GM21723 (cell line): ENCODE data around the gene SAFB2.

Experiments used
- ATAC-seq: cut with Tn5 transposase; IDR thresholded peaks from one replicate; pipeline ENCODE4 v1.9.1; 2021; ENCODE audit warnings: mild to moderate bottlenecking, moderate library complexity; ENCODE audit not compliant: unreplicated experiment

SAFB2 gene

GRCh38 chr19:5553892-5554291, 68.7 kb downstream of the SAFB2 start:
- no peak for ATAC-seq

GRCh38 chr19:5547881-5548280, 74.7 kb downstream of the SAFB2 start:
- ATAC-seq, result no peak

DNA sequence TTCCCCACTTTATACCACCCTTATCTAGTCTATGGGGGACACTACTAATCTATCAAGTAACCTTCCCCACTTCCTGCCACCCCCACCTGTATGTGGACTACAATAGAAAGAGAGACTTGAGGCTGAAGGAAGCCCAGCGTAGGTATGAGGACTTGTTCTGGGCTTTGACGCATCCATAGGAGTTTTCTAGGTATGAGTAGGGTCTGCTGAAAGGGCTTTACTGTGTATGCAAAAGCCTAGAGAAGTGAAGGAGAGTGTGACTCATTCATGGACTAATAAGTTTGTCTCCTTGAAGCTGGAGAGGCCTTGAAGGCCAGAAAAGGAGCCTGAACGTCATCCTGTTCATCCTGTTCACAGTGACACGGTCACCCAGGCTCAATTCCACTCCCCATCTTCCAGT, 76.6 kb downstream of the SAFB2 start:
- ATAC-seq, result no peak

DNA sequence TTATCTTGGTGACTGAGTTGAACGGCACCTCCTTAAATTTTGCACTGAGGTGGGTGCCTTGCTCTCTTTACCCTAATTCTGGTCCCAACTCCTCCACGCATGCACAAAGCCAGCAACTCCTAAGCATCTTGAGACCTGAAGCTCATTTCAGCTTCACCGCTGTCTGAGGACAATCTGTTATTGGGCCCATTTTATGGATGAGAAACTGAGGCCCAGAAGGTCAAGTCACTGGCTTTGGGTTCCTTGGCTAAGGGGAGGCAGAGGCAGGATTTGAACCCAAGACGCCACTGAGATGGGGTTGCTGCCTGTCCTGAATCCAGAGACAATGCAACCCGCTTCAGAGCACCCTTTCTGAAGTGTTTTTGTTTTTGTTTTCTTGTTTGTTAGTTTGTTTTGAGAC, 77.5 kb downstream of the SAFB2 start:
- ATAC-seq, result no peak

DNA sequence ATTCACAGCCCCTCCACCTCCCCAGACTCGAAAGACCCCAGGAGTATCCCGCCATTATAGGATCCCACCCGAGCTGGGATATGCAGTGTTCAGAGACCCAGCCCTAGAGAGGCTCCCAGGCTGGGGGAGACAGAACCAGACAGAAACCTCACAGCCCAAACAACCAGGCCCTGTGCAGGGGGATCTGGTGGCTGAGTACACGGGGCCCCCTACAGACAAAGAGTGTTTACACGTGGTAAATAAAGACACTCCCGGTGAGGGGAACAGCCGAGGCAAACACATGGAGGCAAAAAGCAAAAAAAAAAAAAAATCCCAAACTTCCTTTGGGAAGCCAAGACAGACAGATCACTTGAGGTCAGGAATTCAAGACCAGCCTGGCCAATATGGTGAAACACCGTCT, 79.9 kb downstream of the SAFB2 start:
- ATAC-seq, result no peak

DNA sequence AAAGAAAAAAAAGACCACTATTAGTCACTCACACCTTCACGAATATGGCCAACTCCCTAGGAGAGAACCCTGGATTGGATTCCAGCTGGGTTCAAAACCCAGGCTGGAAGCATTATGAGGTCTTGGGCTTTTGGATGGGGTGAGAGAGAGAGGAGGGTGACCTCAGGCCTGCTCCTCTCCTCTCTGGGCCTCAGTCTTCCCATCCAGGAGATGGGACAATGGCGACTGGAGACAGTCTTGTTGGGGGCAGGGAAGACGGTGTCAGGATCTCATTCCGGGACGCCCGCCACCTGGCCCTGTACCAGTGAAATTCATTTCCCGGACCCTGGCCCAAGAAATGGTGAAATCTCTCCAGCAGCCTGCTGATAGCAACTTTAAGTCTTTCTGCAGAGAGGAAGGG, 81.1 kb downstream of the SAFB2 start:
- no peak for ATAC-seq

GRCh38 chr19:5540208-5540607, 82.4 kb downstream of the SAFB2 start:
- no peak for ATAC-seq

- no peak for ATAC-seq
These were observed 84.7 kb downstream of the SAFB2 start for GRCh38 chr19:5537870-5538269.
